Gastrocnemius medialis (tissue), 4 donors: ENCODE data around the gene TRIM28.

Experiments
- CTCF ChIP-seq, 5 experiments: fragments of 450-650 bp in 3 of 5; fragments of 200-600 bp in 2 of 5; sonication (generic) in 2 of 5; IDR thresholded peaks in 4 of 5; conservative IDR thresholded peaks in 1 of 5; 1 replicate in 4 of 5; 2 replicates in 1 of 5; pipeline ENCODE4 v1.5.1; 2016 to 2019; ENCODE audit warnings: antibody characterized with exemption in 5 of 5, mild to moderate bottlenecking in 3 of 5, moderate library complexity in 3 of 5
- POLR2A ChIP-seq, 2 donors: fragments of 450-650 bp; IDR thresholded peaks; one replicate each; pipeline ENCODE4 v1.6.1; 2017; ENCODE audit warnings: antibody characterized with exemption in 2 of 2, mild to moderate bottlenecking in 2 of 2, moderate library complexity in 2 of 2

DNA sequence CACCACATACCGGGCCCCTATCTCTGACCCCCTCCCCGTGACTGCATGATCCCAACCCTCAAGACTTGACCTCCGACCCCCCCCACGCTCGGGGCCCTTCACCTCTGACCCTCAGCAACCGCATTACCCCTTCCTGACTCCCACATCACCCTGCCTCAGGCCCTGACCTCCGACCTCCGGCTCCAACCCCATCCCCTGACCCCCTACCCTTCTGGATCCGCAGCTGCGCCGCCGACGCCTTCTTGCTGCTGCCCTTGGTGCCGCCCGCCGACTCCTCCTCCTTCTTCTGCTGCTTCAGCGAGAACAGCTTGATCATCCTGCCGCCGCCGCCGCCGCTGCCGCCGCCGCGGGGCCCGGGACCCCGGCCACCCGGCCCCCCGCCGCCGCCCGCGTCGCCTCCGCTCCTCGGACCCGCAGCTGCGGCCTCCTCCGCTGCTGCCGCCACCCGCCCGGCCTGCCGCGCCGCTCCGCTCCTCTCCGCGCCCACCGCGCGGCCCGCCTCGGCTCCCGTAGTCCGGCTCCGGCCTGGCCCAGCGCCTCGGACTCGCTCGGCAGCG, 14.3 kb downstream of the TRIM28 start, which contains the start of gene UBE2M:
- TF ChIP-seq POLR2A (IDR thresholded peaks at IDR 0.05) (peak; percentile 5 to 68), CTCF (IDR thresholded peaks at IDR 0.05 in 4 of 5, conservative IDR thresholded peaks at IDR 0.05 in 1 of 5) (no peak)
